AG10803 (cell line): ENCODE measurements around the gene PARD3.
"Not testable (repeated sequence)": the region's sequence is repeated elsewhere in the genome, so short reads cannot be mapped to it uniquely, and the experiment has no call there.

Source experiments
- DNase-seq: peaks from one replicate; pipeline ENCODE4 v3.0.0; 2010; ENCODE audit warnings: low read depth
- H3K4me3 ChIP-seq: 2 replicates; pipeline ENCODE4 v1.5.1; 2011; ENCODE audit warnings: mild to moderate bottlenecking, low read length, control low read depth
- TF ChIP-seq, protein P1 (sequence below): conservative IDR thresholded peaks from 2 replicates; pipeline ENCODE4 v1.5.1; 2011; ENCODE audit warnings: mild to moderate bottlenecking, low read length, control low read depth, inconsistent platforms

The PARD3 gene

DNA sequence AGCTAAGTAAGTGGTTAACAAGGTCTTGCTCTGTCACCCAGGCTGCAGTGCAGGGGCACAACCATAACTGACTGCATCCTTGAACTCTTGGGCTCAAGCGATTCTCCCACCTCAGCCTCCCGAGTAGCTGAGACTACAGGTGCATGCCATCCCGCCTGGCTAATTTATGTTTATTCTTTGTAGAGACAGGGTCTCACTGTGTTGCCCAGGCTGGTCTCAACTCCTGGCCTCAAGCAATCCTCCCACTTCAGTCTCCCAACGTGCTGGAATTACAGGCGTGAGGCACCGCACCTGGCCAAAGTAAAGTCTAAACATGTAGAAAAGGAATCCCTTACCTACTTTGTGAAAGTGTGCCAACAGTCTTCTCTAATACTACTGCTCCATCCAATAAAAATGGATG lies 17.9 kb downstream of the PARD3 start:
- DNase-seq, result no peak
- H3K4me3 ChIP-seq, result no peak overlapping the region
- TF ChIP-seq, protein P1, sequence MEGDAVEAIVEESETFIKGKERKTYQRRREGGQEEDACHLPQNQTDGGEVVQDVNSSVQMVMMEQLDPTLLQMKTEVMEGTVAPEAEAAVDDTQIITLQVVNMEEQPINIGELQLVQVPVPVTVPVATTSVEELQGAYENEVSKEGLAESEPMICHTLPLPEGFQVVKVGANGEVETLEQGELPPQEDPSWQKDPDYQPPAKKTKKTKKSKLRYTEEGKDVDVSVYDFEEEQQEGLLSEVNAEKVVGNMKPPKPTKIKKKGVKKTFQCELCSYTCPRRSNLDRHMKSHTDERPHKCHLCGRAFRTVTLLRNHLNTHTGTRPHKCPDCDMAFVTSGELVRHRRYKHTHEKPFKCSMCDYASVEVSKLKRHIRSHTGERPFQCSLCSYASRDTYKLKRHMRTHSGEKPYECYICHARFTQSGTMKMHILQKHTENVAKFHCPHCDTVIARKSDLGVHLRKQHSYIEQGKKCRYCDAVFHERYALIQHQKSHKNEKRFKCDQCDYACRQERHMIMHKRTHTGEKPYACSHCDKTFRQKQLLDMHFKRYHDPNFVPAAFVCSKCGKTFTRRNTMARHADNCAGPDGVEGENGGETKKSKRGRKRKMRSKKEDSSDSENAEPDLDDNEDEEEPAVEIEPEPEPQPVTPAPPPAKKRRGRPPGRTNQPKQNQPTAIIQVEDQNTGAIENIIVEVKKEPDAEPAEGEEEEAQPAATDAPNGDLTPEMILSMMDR, result no peak

DNA sequence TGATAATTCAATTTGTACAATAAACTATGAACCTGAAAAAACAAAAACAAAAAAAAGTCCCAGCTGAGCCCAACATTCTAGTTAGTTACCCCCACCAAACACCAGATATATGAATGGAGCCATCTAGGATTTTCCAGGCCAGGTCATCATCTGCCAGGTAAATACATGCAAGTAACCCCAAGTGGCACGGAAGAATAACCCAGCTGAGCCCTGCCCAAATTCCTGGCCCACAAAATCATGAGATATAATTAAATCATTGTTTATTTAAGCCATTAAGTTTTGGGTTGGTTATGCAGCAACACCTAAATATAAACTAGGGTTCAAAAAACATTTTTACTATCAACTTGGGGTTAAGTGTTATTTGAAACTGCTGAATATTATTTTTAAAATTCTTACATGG lies 19.0 kb downstream of the PARD3 start:
- TF ChIP-seq, protein P1, result no peak
- no peak overlapping the region for H3K4me3 ChIP-seq
- DNase-seq, result no peak

DNA sequence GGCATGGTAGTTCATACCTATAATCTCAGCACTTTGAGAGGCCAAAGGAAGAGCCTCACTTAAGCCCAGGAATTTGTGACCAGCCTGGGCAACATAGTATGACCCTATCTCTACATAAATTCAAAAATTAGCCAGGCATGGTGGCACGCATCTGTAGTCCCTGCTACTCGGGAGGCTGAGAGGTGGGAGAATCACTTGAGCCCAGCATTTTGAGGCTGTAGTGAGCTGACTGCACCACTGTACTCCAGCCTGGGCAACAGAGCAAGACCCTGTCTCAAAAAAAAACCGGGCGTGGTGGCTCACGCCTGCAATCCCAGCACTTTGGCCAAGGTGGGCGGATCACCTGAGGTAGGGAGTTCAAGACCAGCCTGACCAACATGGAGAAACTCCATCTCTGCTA lies 19.8 kb downstream of the PARD3 start:
- DNase-seq, result no peak
- TF ChIP-seq, protein P1, result no peak
- no peak overlapping the region for H3K4me3 ChIP-seq

DNA sequence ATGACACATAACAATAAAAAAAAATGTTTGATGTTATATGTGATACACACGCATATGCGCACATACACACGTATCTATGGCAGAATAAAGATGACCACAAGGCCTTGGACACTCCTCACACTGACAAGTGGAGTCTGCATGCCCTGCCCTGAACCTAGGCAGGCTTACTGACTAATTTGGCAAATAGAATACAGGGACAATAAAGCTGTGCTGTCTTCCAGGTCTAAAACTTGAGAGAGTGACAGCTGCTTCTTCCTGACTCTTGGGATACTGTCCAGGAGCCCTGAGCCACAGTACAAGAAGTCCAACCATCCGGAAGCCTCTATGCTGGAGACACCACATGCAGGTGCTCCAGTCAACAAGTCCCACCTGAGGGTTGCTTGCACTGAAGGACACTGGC lies 20.3 kb downstream of the PARD3 start:
- DNase-seq, result no peak
- TF ChIP-seq, protein P1, result no peak
- no peak overlapping the region for H3K4me3 ChIP-seq

DNA sequence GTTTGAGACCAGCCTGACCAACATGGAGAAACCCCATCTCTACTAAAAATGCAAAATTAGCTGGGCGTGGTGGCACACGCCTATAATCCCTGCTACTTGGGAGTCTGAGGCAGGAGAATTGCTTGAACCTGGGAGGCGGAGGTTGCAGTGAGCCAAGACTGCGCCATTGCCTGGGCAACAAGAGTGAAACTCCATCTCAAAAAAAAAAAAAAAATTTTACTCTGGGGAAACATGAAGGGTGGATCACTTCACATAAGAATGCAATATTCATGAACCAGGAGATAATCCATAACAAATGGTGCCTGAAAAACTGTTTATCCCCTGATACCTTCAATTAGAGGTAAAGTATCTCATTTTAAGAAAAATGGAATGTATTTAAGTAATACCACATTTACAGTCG lies 21.5 kb downstream of the PARD3 start:
- not testable (repeated sequence) for H3K4me3 ChIP-seq, DNase-seq

DNA sequence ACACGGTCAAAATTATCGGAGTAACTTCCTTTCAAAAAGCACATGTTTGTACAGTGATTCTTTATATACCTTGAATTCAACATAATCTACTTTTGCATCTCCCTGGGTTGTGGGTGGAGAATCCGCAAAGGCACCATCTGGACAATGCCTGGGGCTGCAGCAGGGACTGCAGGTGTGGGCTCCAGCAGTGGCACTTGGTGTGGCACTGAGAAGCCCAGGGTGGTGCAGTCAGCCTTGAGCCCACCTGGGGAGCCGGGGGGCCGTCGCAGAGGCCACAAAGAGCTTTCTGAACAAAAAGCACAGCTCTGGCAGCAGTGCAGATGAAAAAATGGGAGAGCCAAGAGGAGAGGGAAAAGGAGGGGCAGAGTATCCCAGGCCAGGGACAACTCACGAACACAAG lies 22.2 kb downstream of the PARD3 start:
- no peak overlapping the region for H3K4me3 ChIP-seq
- no peak for DNase-seq

DNA sequence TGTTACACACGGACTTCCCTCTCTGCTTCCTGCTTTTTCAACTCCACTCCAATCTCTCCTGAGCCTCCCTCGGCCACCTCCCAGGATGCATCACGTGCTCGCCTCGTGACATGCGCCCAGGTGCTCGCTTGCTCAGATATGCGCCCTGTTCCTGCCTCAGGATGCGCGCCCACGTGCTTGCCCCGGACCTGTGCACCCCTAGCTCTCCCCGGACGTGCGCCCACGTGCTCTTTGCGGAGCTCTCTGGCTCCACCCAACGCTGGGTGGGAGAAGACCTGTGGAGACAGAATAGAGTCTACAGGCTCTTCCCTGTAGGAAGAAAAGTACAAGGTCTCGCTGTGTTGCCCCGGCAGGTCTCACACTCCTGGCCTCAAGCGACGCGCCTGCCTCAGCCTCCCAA lies 23.1 kb downstream of the PARD3 start:
- TF ChIP-seq, protein P1, result no peak
- no peak overlapping the region for H3K4me3 ChIP-seq
- no peak for DNase-seq

More for the DNA sequence above, 22.2 kb downstream of the PARD3 start:
- TF ChIP-seq, protein P1, result no peak

DNA sequence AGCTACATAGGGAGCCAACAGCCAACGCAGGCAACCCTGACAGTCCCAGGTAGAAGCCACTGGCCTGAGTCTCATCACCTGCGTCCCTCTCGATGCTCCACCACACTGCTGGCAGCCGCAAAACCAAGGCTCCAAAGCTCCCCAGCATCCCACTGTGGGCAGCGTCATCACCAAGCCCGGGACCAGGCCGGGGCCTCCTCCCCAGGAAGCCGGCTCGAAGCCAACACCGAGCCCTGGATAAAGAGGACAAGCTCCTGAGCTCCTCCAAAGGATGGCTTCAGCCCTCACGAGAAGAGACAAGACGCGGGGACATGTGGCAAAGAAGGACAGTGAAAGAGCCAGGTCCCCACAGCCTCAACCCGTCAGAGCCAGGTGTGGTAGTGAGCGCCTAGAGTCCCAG lies 23.9 kb downstream of the PARD3 start:
- TF ChIP-seq, protein P1, result no peak
- no peak for DNase-seq
- no peak overlapping the region for H3K4me3 ChIP-seq
